ENCODE measurements around the gene PROSER2.

DNA sequence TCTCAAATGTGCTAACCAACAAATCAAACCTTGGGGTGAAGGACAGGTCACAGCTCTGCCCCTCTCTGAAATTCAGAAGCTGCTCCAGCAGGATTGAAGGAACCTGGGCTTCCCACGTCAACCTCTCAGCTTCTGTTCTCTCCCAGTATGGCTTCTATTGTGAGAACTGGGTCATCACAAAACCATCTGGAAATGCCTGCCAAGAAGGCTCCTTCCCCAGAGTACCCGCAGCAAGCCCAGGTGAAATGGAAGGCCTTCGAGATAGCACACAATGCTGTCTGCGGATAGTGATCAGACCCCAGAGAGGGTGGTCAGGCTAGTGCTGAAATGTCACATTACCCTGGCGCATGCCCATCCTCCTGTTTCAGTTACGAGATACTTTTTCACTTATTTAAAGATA lies 16.4 kb upstream of the PROSER2 start:
- no peak for TF ChIP-seq POLR2A (IDR thresholded peaks at IDR 0.05)
- TF ChIP-seq, protein P1, sequence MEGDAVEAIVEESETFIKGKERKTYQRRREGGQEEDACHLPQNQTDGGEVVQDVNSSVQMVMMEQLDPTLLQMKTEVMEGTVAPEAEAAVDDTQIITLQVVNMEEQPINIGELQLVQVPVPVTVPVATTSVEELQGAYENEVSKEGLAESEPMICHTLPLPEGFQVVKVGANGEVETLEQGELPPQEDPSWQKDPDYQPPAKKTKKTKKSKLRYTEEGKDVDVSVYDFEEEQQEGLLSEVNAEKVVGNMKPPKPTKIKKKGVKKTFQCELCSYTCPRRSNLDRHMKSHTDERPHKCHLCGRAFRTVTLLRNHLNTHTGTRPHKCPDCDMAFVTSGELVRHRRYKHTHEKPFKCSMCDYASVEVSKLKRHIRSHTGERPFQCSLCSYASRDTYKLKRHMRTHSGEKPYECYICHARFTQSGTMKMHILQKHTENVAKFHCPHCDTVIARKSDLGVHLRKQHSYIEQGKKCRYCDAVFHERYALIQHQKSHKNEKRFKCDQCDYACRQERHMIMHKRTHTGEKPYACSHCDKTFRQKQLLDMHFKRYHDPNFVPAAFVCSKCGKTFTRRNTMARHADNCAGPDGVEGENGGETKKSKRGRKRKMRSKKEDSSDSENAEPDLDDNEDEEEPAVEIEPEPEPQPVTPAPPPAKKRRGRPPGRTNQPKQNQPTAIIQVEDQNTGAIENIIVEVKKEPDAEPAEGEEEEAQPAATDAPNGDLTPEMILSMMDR (IDR thresholded peaks at IDR 0.05): no peak

Measured in uterus (tissue), 2 donors.